Measurements from ENCODE around the gene C1orf232. TPM values are rescaled to one million over a fixed set of nuclear protein-coding genes. Genes with fewer than 3 reads are reported as not detected.

C1orf232 gene
- total and polyA plus RNA-seq, 4 donors, result 0.50 to 1.4 (median 1.1) TPM; not detected in 1

- peak within 1 kb of the TSS; percentile 11 for H3K4me3 ChIP-seq (ENCODE audit: low read depth, low read length)
Observed at GRCh38 chr1:26158908-26159742, 9.6 kb downstream of the C1orf232 start, which contains the start of gene FAM110D. Gene FAM110D, plus strand, starts transcription at chr1:26159079. Its CDS starts 2,213 bp downstream, at chr1:26161292.

DNA sequence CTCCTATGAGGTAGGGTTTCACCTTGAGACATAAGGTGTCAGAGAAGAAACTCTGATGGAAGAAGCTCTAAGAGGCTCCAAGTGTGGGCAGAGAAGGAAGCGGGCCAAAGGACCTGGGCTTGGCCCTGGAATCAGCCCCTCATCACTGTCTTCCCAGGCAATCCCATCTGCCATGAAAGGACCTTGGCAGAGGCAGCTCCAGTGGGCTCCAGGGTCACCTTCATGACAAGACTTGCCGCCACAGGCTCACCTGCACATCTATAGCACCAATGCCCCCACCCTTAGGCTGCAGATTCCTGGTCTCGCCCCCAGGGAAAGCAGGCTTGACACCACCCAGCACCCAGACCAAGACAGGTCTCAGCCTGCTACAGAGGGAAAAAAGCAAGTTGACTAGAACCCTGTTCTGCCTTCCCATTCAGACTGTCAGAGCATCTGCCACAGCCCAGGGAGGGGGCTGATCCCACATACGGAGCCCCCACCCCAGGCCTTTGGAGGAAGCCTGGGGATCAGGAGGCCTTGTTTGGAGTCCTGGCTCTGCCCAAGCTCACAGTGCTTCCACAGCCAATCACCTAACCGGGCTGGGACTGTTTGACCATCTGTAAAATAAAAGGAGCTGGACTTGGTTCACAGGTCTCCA lies 10.4 kb downstream of the C1orf232 start:
- WGBS (ENCODE audit: insufficient coverage), result 84% methylated on average over 4 of the region's 5 CpGs

More at GRCh38 chr1:26158908-26159742, 9.6 kb downstream of the C1orf232 start, which contains the start of gene FAM110D:
- H3K27ac ChIP-seq (ENCODE audit: low read depth, low read length), result no peak within 1 kb of the TSS
- peaks cover 14% of the 10 kb centered on the region for H3K27me3 ChIP-seq (ENCODE audit: control insufficient read depth, insufficient read depth, low read length)
- H3K9me3 ChIP-seq (ENCODE audit: control insufficient read depth, insufficient read depth, low read length), result no peaks in the 10 kb centered on the region
- no peak for DNase-seq (ENCODE audit: low read depth in 4 of 6, low spot score in 6 of 6)
- WGBS (ENCODE audit: insufficient coverage), result 36% methylated on average over 6 of the region's 6 CpGs
- no peaks in the 10 kb centered on the region for H3K36me3 ChIP-seq (ENCODE audit: control insufficient read depth, insufficient read depth, low read length)
- H3K4me1 ChIP-seq (ENCODE audit: control insufficient read depth, insufficient read depth, low read length), result peaks cover 58% of the 10 kb centered on the region

DNA sequence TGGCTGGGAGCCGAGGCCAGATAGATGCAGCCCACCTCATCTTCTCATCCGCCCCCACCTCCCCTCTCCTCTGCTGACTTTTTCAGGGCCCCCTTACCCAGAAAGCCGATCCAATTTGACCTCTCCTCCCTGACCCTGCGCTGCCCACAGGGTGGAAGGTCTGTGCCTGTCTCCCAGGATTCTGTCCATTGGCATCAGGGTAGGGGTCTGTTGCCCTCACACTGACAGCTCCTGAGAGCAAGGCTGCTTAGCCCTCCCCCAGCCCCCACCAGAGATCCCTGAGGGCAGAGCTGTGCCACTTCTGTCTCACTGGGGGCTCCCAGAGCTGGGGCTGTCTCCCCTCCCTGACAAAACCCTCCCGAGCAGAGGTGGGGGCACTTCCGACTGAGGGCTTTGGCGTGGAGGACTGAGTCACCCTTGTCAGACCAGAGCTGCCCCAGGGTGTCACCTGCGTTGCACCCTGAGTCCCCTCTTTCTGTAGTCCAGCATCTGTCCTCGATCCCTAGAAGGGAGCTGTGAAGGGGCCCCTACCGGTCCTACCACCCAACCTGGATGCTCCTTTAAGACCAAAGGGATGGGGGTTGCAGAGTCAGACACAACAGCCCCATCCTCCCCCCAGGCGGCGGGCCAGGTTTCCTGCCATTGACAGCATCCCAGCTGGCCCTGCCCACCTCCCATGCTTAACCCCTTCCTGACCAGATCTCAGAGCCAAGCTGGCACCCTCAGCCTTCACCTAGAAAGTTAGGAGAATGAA lies 12.3 kb downstream of the C1orf232 start:
- H3K27ac ChIP-seq (ENCODE audit: low read depth, low read length), result no peak overlapping the region
- H3K4me3 ChIP-seq (ENCODE audit: low read depth, low read length), result no peak overlapping the region
- H3K36me3 ChIP-seq (ENCODE audit: control insufficient read depth, insufficient read depth, low read length), result no peaks in the 10 kb centered on the region
- 25% methylated on average over 11 of the region's 12 CpGs for WGBS (ENCODE audit: insufficient coverage)
- H3K4me1 ChIP-seq (ENCODE audit: control insufficient read depth, insufficient read depth, low read length), result peaks cover 47% of the 10 kb centered on the region
- H3K9me3 ChIP-seq (ENCODE audit: control insufficient read depth, insufficient read depth, low read length), result no peaks in the 10 kb centered on the region
- peaks cover 12% of the 10 kb centered on the region for H3K27me3 ChIP-seq (ENCODE audit: control insufficient read depth, insufficient read depth, low read length)
- peak in 2 of 6 donors; percentile 61 for DNase-seq (ENCODE audit: low read depth in 4 of 6, low spot score in 6 of 6)

More for the DNA sequence above, 10.4 kb downstream of the C1orf232 start:
- no peak for DNase-seq (ENCODE audit: low read depth in 4 of 6, low spot score in 6 of 6)
- H3K27ac ChIP-seq (ENCODE audit: low read depth, low read length), result no peak overlapping the region
- peaks cover 14% of the 10 kb centered on the region for H3K27me3 ChIP-seq (ENCODE audit: control insufficient read depth, insufficient read depth, low read length)
- no peaks in the 10 kb centered on the region for H3K9me3 ChIP-seq (ENCODE audit: control insufficient read depth, insufficient read depth, low read length)
- peaks cover 53% of the 10 kb centered on the region for H3K4me1 ChIP-seq (ENCODE audit: control insufficient read depth, insufficient read depth, low read length)
- no peak overlapping the region for H3K4me3 ChIP-seq (ENCODE audit: low read depth, low read length)
- H3K36me3 ChIP-seq (ENCODE audit: control insufficient read depth, insufficient read depth, low read length), result no peaks in the 10 kb centered on the region

- H3K27me3 ChIP-seq (ENCODE audit: control insufficient read depth, insufficient read depth, low read length), result peaks cover 12% of the 10 kb centered on the region
- H3K9me3 ChIP-seq (ENCODE audit: control insufficient read depth, insufficient read depth, low read length), result no peaks in the 10 kb centered on the region
- H3K36me3 ChIP-seq (ENCODE audit: control insufficient read depth, insufficient read depth, low read length), result no peaks in the 10 kb centered on the region
- H3K27ac ChIP-seq (ENCODE audit: low read depth, low read length), result no peak overlapping the region
- WGBS (ENCODE audit: insufficient coverage), result 56% methylated on average over 17 of the region's 21 CpGs
- H3K4me1 ChIP-seq (ENCODE audit: control insufficient read depth, insufficient read depth, low read length), result peaks cover 39% of the 10 kb centered on the region
- DNase-seq (ENCODE audit: low read depth in 4 of 6, low spot score in 6 of 6), result no peak
- no peak overlapping the region for H3K4me3 ChIP-seq (ENCODE audit: low read depth, low read length)
Observed at GRCh38 chr1:26155370-26156284, 13.1 kb downstream of the C1orf232 start.

- no peak overlapping the region for H3K4me3 ChIP-seq (ENCODE audit: low read depth, low read length)
- H3K27ac ChIP-seq (ENCODE audit: low read depth, low read length), result no peak overlapping the region
- WGBS (ENCODE audit: insufficient coverage), result 34% methylated on average over 5 of the region's 9 CpGs
Observed at GRCh38 chr1:26154750-26155149, 14.0 kb downstream of the C1orf232 start.

DNA sequence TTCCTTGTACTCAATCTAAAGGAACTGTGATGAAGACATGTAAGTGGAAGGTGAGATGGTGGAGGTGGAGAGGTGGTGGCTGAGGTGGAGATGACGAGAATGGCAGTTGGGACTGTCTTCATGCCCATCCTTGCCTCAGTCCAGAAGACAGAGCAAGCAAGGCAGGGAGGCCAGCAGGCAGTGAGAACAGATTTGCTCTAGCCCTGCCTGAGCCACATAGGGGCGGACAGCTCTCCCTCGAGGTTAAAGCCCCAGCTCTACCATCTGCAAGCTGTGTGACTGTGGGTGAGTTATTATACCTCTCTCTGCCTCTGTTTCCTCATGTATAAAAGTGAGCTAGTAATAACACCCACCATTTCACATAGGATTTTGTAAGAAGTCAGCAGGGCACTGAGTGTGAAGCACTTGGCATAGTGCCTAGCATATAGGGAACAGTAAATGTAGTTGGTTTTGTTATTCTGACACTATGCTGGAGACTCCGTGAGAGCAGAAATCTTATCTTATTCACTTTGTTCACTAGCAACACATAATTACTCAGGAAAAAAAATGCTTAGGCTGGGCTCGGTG lies 14.7 kb downstream of the C1orf232 start:
- no peaks in the 10 kb centered on the region for H3K9me3 ChIP-seq (ENCODE audit: control insufficient read depth, insufficient read depth, low read length)

More at GRCh38 chr1:26154750-26155149, 14.0 kb downstream of the C1orf232 start:
- no peak for DNase-seq (ENCODE audit: low read depth in 4 of 6, low spot score in 6 of 6)
- H3K36me3 ChIP-seq (ENCODE audit: control insufficient read depth, insufficient read depth, low read length), result no peaks in the 10 kb centered on the region
- peaks cover 10% of the 10 kb centered on the region for H3K27me3 ChIP-seq (ENCODE audit: control insufficient read depth, insufficient read depth, low read length)
- peaks cover 36% of the 10 kb centered on the region for H3K4me1 ChIP-seq (ENCODE audit: control insufficient read depth, insufficient read depth, low read length)
- H3K9me3 ChIP-seq (ENCODE audit: control insufficient read depth, insufficient read depth, low read length), result no peaks in the 10 kb centered on the region

GRCh38 chr1:26148887-26149286 lies 19.9 kb downstream of the C1orf232 start:
- DNase-seq (ENCODE audit: low read depth in 4 of 6, low spot score in 6 of 6), result no peak
- Histone ChIP-seq H3K27ac (ENCODE audit: low read depth, low read length) (no peak overlapping the region), H3K4me3 (ENCODE audit: low read depth, low read length) (no peak overlapping the region), H3K36me3 (ENCODE audit: control insufficient read depth, insufficient read depth, low read length) (no peaks in the 10 kb centered on the region), H3K4me1 (ENCODE audit: control insufficient read depth, insufficient read depth, low read length) (peaks cover 3% of the 10 kb centered on the region), H3K27me3 (ENCODE audit: control insufficient read depth, insufficient read depth, low read length) (no peaks in the 10 kb centered on the region), H3K9me3 (ENCODE audit: control insufficient read depth, insufficient read depth, low read length) (no peaks in the 10 kb centered on the region)

More for the DNA sequence above, 14.7 kb downstream of the C1orf232 start:
- DNase-seq (ENCODE audit: low read depth in 4 of 6, low spot score in 6 of 6), result no peak
- Histone ChIP-seq H3K4me3 (ENCODE audit: low read depth, low read length) (no peak overlapping the region), H3K27ac (ENCODE audit: low read depth, low read length) (no peak overlapping the region), H3K36me3 (ENCODE audit: control insufficient read depth, insufficient read depth, low read length) (no peaks in the 10 kb centered on the region), H3K27me3 (ENCODE audit: control insufficient read depth, insufficient read depth, low read length) (peaks cover 10% of the 10 kb centered on the region), H3K4me1 (ENCODE audit: control insufficient read depth, insufficient read depth, low read length) (peaks cover 31% of the 10 kb centered on the region)
- WGBS (ENCODE audit: insufficient coverage), result 100% methylated on average over 2 of the region's 5 CpGs

DNA sequence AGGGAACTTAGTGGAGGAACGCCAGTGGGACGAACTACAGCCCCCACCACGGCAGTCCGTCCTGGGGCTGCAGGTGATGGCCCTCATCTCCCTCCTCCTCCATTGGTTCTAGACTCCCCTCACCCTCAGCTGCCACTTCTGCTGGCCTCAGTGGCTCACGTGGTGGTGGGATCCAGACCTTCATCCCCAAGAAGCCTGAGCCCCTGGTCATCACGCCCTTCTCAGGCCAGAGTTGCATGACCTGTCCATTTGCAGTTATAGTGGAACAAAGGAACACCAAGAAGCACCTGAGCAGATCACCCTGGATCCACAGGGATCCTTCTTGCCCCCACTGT lies 22.8 kb downstream of the C1orf232 start:
- H3K27ac ChIP-seq (ENCODE audit: low read depth, low read length), result no peak overlapping the region
- no peaks in the 10 kb centered on the region for H3K36me3 ChIP-seq (ENCODE audit: control insufficient read depth, insufficient read depth, low read length)
- no peaks in the 10 kb centered on the region for H3K9me3 ChIP-seq (ENCODE audit: control insufficient read depth, insufficient read depth, low read length)
- 63% methylated on average over 6 of the region's 6 CpGs for WGBS (ENCODE audit: insufficient coverage)
- no peak for DNase-seq (ENCODE audit: low read depth in 4 of 6, low spot score in 6 of 6)
- H3K4me3 ChIP-seq (ENCODE audit: low read depth, low read length), result no peak overlapping the region
- H3K4me1 ChIP-seq (ENCODE audit: control insufficient read depth, insufficient read depth, low read length), result peaks cover 3% of the 10 kb centered on the region
- no peaks in the 10 kb centered on the region for H3K27me3 ChIP-seq (ENCODE audit: control insufficient read depth, insufficient read depth, low read length)
